HepG2 (cell line): ENCODE results near the gene SPAG9. TPM values are rescaled to one million over a fixed set of nuclear protein-coding genes. Genes with fewer than 3 reads are reported as not detected.

Experiments
- ATF1 ChIP-seq: IDR thresholded peaks from 2 replicates; pipeline ENCODE4 v1.6.1; 2016; ENCODE audit warnings: mild to moderate bottlenecking, control low read depth
- ETV6 ChIP-seq: sonication (generic); formaldehyde crosslinking; conservative IDR thresholded peaks from 2 replicates; pipeline ENCODE4 v1.4.0; 2020; ENCODE audit warnings: missing genetic modification reagents
- KLF12 ChIP-seq: sonication (generic); formaldehyde crosslinking; IDR thresholded peaks from 2 replicates; pipeline ENCODE4 v1.4.0; 2020; ENCODE audit warnings: missing genetic modification reagents, borderline replicate concordance
- KLF13 ChIP-seq: sonication (generic); formaldehyde crosslinking; IDR thresholded peaks from 2 replicates; pipeline ENCODE4 v1.4.0; 2020; ENCODE audit warnings: mild to moderate bottlenecking, missing genetic modification reagents
- NFYC ChIP-seq: IDR thresholded peaks from 2 replicates; pipeline ENCODE4 v1.6.1; 2016; ENCODE audit warnings: missing genetic modification reagents, missing compliant biosample characterization
- SOX13 ChIP-seq, 3 experiments: fragments of 450-650 bp in 1 of 3; sonication (generic) in 1 of 3; formaldehyde crosslinking in 1 of 3; IDR thresholded peaks in 2 of 3; conservative IDR thresholded peaks in 1 of 3; 2 replicates each; pipeline versions ENCODE4 v1.5.0 to v1.6.1; 2016 to 2020; ENCODE audit warnings: antibody characterized with exemption in 1 of 3, mild to moderate bottlenecking in 1 of 3, missing compliant biosample characterization in 1 of 3, missing genetic modification reagents in 1 of 3, moderate library complexity in 1 of 3
- ZBTB2 ChIP-seq: sonication (generic); formaldehyde crosslinking; IDR thresholded peaks from 2 replicates; pipeline ENCODE4 v1.8.0; 2022; ENCODE audit warnings: low read depth, missing genetic modification reagents
- ZBTB33 ChIP-seq: sonication (generic); formaldehyde crosslinking; IDR thresholded peaks from 2 replicates; pipeline ENCODE4 v1.4.0; 2020; ENCODE audit warnings: missing genetic modification reagents
- ZHX2 ChIP-seq, 2 experiments: sonication (generic) in 1 of 2; formaldehyde crosslinking in 1 of 2; IDR thresholded peaks; 2 replicates each; pipeline versions ENCODE4 v1.6.1 to v1.9.0; 2014 to 2022; ENCODE audit warnings: antibody characterized with exemption in 1 of 2, borderline replicate concordance in 1 of 2, inconsistent platforms in 1 of 2, low read depth in 1 of 2, missing genetic modification reagents in 1 of 2
- ZKSCAN1 ChIP-seq: fragments of 150-350 bp; IDR thresholded peaks from 2 replicates; pipeline ENCODE4 v1.6.1; 2014; ENCODE audit warnings: low read length
- ZNF121 ChIP-seq: sonication (generic); formaldehyde crosslinking; IDR thresholded peaks from 2 replicates; pipeline ENCODE4 v1.5.0; 2020; ENCODE audit warnings: mild to moderate bottlenecking, missing genetic modification reagents
- ZNF207 ChIP-seq: fragments of 450-650 bp; IDR thresholded peaks from 2 replicates; pipeline ENCODE4 v1.6.1; 2016; ENCODE audit warnings: antibody characterized with exemption, borderline replicate concordance
- ZNF556 ChIP-seq: sonication (generic); formaldehyde crosslinking; IDR thresholded peaks from 2 replicates; pipeline ENCODE4 v1.4.0; 2020; ENCODE audit warnings: mild to moderate bottlenecking, missing genetic modification reagents, borderline replicate concordance
- ZNF569 ChIP-seq: sonication (generic); formaldehyde crosslinking; IDR thresholded peaks from 2 replicates; pipeline ENCODE4 v1.5.0; 2020; ENCODE audit warnings: mild to moderate bottlenecking, missing genetic modification reagents, moderate library complexity, borderline replicate concordance
- ZNF75D ChIP-seq: sonication (generic); formaldehyde crosslinking; IDR thresholded peaks from 2 replicates; pipeline ENCODE4 v1.8.1; 2023; ENCODE audit warnings: missing genetic modification reagents, mild to moderate bottlenecking, borderline replicate concordance
- ZNF800 ChIP-seq: sonication (generic); formaldehyde crosslinking; IDR thresholded peaks from 2 replicates; pipeline ENCODE4 v1.4.0; 2020; ENCODE audit warnings: missing genetic modification reagents
- polyA plus RNA-seq, 8 experiments: library from polyadenylated mRNA; depleted of rRNA in 3 of 8; stranded (reverse) in 7 of 8; unstranded in 1 of 8; fragments of >200 nt; fragmentation: Illumina TruSeq in 4 of 8; extraction: Trizol in 4 of 8; gene quantifications; 2 replicates each; pipeline versions ENCODE4 v1.2.1 to v1.2.3, GENCODE V29; 2011 to 2016; ENCODE audit warnings: low read depth in 4 of 8, missing spikeins in 1 of 8, mixed read lengths in 1 of 8; ENCODE audit not compliant: insufficient read depth in 1 of 8
- total RNA-seq, 5 experiments: library from RNA; depleted of rRNA; stranded (reverse); fragments of >200 nt; fragmentation: Illumina TruSeq; extraction: Trizol; gene quantifications; 2 replicates each; pipeline ENCODE4 v1.2.3, GENCODE V29; 2016; ENCODE audit warnings: low read depth in 1 of 5

The SPAG9 gene
- total and polyA plus RNA-seq, 2 of the 13 experiments (the other 11 are each of a cell fraction or from before 2014, with no cell fraction given), result 43.2 to 78.6 TPM

GRCh38 chr17:51120739-51121619, at the start of gene SPAG9 (continued):
- TF ChIP-seq ZHX2 (IDR thresholded peaks at IDR 0.05; ENCODE audit: low read depth), result peak; percentile 77
- 0 out of 2 replicates have a peak, but pooled peaks have one; percentile 14 for TF ChIP-seq ZHX2 (CRISPR knock-in tag; IDR thresholded peaks at IDR 0.05; ENCODE audit: borderline replicate concordance)
- no peak for TF ChIP-seq ZNF75D (CRISPR knock-in tag)
- TF ChIP-seq KLF12 (CRISPR knock-in tag), result no peak
- TF ChIP-seq SOX13 (IDR thresholded peaks at IDR 0.05), result no peak
- TF ChIP-seq SOX13 (CRISPR knock-in tag; conservative IDR thresholded peaks at IDR 0.05 in 1 of 2, IDR thresholded peaks at IDR 0.05 in 1 of 2), result peak in 1 of 2 experiments; percentile 35; a peak in 1 of 4 replicates
- TF ChIP-seq ATF1, result peak; percentile 87
- TF ChIP-seq ZNF800, result no peak
- TF ChIP-seq KLF13, result no peak
- TF ChIP-seq NFYC (CRISPR knock-in tag), result peak; percentile 77
- TF ChIP-seq ZNF121 (CRISPR knock-in tag), result no peak
- no peak for TF ChIP-seq ZBTB33 (CRISPR knock-in tag)
- no peak; the same call in 1 of the 2 replicates for TF ChIP-seq ZBTB2 (CRISPR knock-in tag)
- no peak; the same call in 1 of the 2 replicates for TF ChIP-seq ETV6
- TF ChIP-seq ZKSCAN1, result peak; percentile 67; the same call in 1 of the 2 replicates
- TF ChIP-seq ZNF207, result no peak
- TF ChIP-seq ZNF556 (CRISPR knock-in tag), result no peak
- TF ChIP-seq ZNF569, result no peak
